Measurements from ENCODE around the gene TGOLN2. TPM values are rescaled to one million over a fixed set of nuclear protein-coding genes. Genes with fewer than 3 reads are reported as not detected.

TGOLN2 gene
- total and polyA plus RNA-seq, 2 experiments from 2014 or later: 51.1 to 66.5 TPM

GRCh38 chr2:85269959-85270358 is 57.8 kb downstream of the TGOLN2 start:
- Histone ChIP-seq H3K4me2 (no peak overlapping the region), H4K20me1 (ENCODE audit: insufficient read depth, poor library complexity, severe bottlenecking) (peaks cover 8% of the 10 kb centered on the region), H3K36me3 (replicated peaks; ENCODE audit: insufficient read depth, low read depth) (no peaks in the 10 kb centered on the region), H2AFZ (no peak overlapping the region), H3K27ac (no peak overlapping the region), H3K9me2 (replicated peaks; ENCODE audit: insufficient read depth) (no peaks in the 10 kb centered on the region), H3K9me3 (ENCODE audit: low read depth) (no peaks in the 10 kb centered on the region), H3K79me2 (peaks cover 36% of the 10 kb centered on the region), H3K4me3 (no peak overlapping the region), H3K27me3 (no peaks in the 10 kb centered on the region), H3K4me1 (ENCODE audit: insufficient read depth) (peaks cover 20% of the 10 kb centered on the region)
- WGBS (ENCODE audit: low lambda C conversion rate, missing lambda C conversion rate): 29% methylated on average over 6 of the region's 6 CpGs
- TF ChIP-seq CTCF (IDR thresholded peaks at IDR 0.05; ENCODE audit: poor library complexity) (no peak), EZH2 (IDR thresholded peaks at IDR 0.05; ENCODE audit: borderline replicate concordance) (no peak), EZH2phosphoT487 (IDR thresholded peaks at IDR 0.05; ENCODE audit: low read depth, severe bottlenecking, unreplicated experiment) (no peak)
- DNase-seq (ENCODE audit: low spot score): no peak

Small RNAs within 50 kb of the gene (small RNA-seq; reads per million reads assigned to genes)
- gene AC062037.1 (not detected), gene RF00019 (not detected), gene RN7SL113P (not detected)

Other genes starting within 250 kb of the TGOLN2 start
- gene TCF7L1, start 194.6 kb downstream of the TGOLN2 start, total RNA-seq: 3.7 and 4.5 TPM in 2 replicates
- gene TCF7L1, start 194.6 kb downstream of the TGOLN2 start, polyA plus RNA-seq: 20.6 and 26.2 TPM in 2 replicates
- gene RETSAT, start 26.5 kb upstream of the TGOLN2 start, total RNA-seq: 55.3 and 58.5 TPM in 2 replicates
- gene RETSAT, start 26.5 kb upstream of the TGOLN2 start, polyA plus RNA-seq: 22.2 and 24.7 TPM in 2 replicates
- 17.6 and 25.1 TPM in 2 replicates for gene ELMOD3, start 26.8 kb upstream of the TGOLN2 start, total RNA-seq
- 16.4 and 18.1 TPM in 2 replicates for gene ELMOD3, start 26.8 kb upstream of the TGOLN2 start, polyA plus RNA-seq
- 108 and 123 TPM in 2 replicates for gene CAPG, start 82.4 kb upstream of the TGOLN2 start, total RNA-seq
- gene CAPG, start 82.4 kb upstream of the TGOLN2 start, polyA plus RNA-seq: 172 and 188 TPM in 2 replicates
- 0.27 and 0.36 TPM in 2 replicates for gene SH2D6, start 90.7 kb upstream of the TGOLN2 start, total RNA-seq
- 2.3 and 2.8 TPM in 2 replicates for gene SH2D6, start 90.7 kb upstream of the TGOLN2 start, polyA plus RNA-seq
- 202 and 252 TPM in 2 replicates for gene MAT2A, start 211.2 kb upstream of the TGOLN2 start, total RNA-seq
- 379 and 465 TPM in 2 replicates for gene MAT2A, start 211.2 kb upstream of the TGOLN2 start, polyA plus RNA-seq
- gene GGCX, start 233.5 kb upstream of the TGOLN2 start, total RNA-seq: 64.5 and 82.5 TPM in 2 replicates
- gene GGCX, start 233.5 kb upstream of the TGOLN2 start, polyA plus RNA-seq: 66.1 and 73.5 TPM in 2 replicates
- gene VAMP8, start 249.6 kb upstream of the TGOLN2 start, total RNA-seq: 50.7 and 70.4 TPM in 2 replicates
- 213 and 240 TPM in 2 replicates for gene VAMP8, start 249.6 kb upstream of the TGOLN2 start, polyA plus RNA-seq

All from hepatocyte (in vitro differentiated cells).